ENCODE data around the gene UBE2N. TPM values are rescaled to one million over a fixed set of nuclear protein-coding genes. Genes with fewer than 3 reads are reported as not detected.
A peak's percentile ranks its signal among the peaks of the same experiment; 100 is the strongest.

UBE2N gene
- total and polyA plus RNA-seq, 3 donors from 2014 or later = 99.4 to 368 (median 181) TPM

- WGBS, 2 donors = 80 to 89% methylated on average over 4 of the region's 4 CpGs
Measured at GRCh38 chr12:93430280-93430679, 11.5 kb downstream of the UBE2N start.

GRCh38 chr12:93429852-93430251 is 11.9 kb downstream of the UBE2N start:
- H3K4me3 ChIP-seq = no peak overlapping the region
- no peaks in the 10 kb centered on the region for H3K36me3 ChIP-seq (ENCODE audit: low read depth, missing control alignments)
- no peaks in the 10 kb centered on the region for H3K9me3 ChIP-seq
- no peak for DNase-seq
- H3K4me1 ChIP-seq = peaks cover 34% of the 10 kb centered on the region
- TF ChIP-seq, protein P1, sequence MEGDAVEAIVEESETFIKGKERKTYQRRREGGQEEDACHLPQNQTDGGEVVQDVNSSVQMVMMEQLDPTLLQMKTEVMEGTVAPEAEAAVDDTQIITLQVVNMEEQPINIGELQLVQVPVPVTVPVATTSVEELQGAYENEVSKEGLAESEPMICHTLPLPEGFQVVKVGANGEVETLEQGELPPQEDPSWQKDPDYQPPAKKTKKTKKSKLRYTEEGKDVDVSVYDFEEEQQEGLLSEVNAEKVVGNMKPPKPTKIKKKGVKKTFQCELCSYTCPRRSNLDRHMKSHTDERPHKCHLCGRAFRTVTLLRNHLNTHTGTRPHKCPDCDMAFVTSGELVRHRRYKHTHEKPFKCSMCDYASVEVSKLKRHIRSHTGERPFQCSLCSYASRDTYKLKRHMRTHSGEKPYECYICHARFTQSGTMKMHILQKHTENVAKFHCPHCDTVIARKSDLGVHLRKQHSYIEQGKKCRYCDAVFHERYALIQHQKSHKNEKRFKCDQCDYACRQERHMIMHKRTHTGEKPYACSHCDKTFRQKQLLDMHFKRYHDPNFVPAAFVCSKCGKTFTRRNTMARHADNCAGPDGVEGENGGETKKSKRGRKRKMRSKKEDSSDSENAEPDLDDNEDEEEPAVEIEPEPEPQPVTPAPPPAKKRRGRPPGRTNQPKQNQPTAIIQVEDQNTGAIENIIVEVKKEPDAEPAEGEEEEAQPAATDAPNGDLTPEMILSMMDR (IDR thresholded peaks at IDR 0.05) = no peak
- no peak for TF ChIP-seq POLR2A (IDR thresholded peaks at IDR 0.05)
- WGBS, 2 donors = 74 to 83% methylated on average over 1 of the region's 1 CpG
- intact Hi-C loops (cut with DNase I; ENCODE audit: low total_unique reads) = no loop called here
- H3K27me3 ChIP-seq = no peaks in the 10 kb centered on the region
- H3K27ac ChIP-seq = no peak overlapping the region

More at GRCh38 chr12:93430280-93430679, 11.5 kb downstream of the UBE2N start:
- no peak for DNase-seq
- no peak for TF ChIP-seq POLR2A (IDR thresholded peaks at IDR 0.05)
- TF ChIP-seq, protein P1 (IDR thresholded peaks at IDR 0.05) = no peak
- Histone ChIP-seq H3K36me3 (ENCODE audit: low read depth, missing control alignments) (no peaks in the 10 kb centered on the region), H3K27ac (no peak overlapping the region), H3K4me3 (no peak overlapping the region), H3K27me3 (no peaks in the 10 kb centered on the region), H3K4me1 (peaks cover 34% of the 10 kb centered on the region), H3K9me3 (no peaks in the 10 kb centered on the region)
- intact Hi-C loops (cut with DNase I; ENCODE audit: low total_unique reads) = no loop called here

GRCh38 chr12:93429448-93429847 is 12.3 kb downstream of the UBE2N start:
- Histone ChIP-seq H3K9me3 (no peaks in the 10 kb centered on the region), H3K27me3 (no peaks in the 10 kb centered on the region), H3K36me3 (ENCODE audit: low read depth, missing control alignments) (no peaks in the 10 kb centered on the region), H3K4me3 (no peak overlapping the region), H3K27ac (no peak overlapping the region), H3K4me1 (peaks cover 34% of the 10 kb centered on the region)
- WGBS, 2 donors = 61 to 64% methylated on average over 1 of the region's 1 CpG
- TF ChIP-seq POLR2A (IDR thresholded peaks at IDR 0.05) = no peak
- TF ChIP-seq, protein P1 (IDR thresholded peaks at IDR 0.05) = no peak
- intact Hi-C loops (cut with DNase I; ENCODE audit: low total_unique reads) = no loop called here
- DNase-seq = no peak

DNA sequence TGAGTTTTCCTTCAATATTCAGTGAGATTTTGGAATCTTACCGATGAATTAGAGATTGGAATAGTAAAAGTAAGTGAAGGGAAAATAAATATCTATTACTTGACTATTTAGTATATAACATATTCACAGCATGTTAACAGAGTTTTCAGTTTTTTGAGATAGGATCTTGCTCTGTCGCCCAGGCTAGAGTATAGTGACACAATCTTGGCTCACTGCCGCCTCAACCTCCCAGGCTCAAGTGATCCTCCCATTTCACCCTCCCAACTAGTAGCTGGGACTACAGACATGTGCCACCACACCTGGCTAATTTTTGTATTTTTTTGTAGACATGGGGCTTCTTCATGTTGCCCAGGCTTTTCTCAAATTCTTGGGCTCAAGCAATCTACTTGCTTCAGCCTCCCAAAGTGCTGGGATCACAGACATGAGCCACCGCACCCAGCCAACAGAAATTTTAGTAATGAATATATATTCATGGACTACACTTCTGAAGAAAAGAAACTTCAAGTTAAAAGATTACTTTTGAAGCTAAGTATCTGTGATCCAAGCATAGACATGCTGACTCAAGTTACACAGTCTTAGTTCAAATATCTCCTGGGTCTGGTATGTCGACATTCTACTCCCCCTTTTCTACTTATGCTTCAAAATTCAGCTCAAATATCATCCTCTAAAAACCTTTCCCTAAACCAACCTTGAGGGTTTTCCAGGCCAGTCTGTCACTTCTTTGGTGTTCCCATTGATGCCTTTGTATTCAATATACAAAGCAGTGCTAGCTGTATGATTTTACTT is 13.8 kb downstream of the UBE2N start:
- intact Hi-C loops (cut with DNase I; ENCODE audit: low total_unique reads) = no loop called here
- 63 to 74% methylated on average over 5 of the region's 5 CpGs for WGBS, 2 donors
- H3K4me1 ChIP-seq = peaks cover 34% of the 10 kb centered on the region
- H3K27me3 ChIP-seq = no peaks in the 10 kb centered on the region
- H3K9me3 ChIP-seq = no peaks in the 10 kb centered on the region
- no peaks in the 10 kb centered on the region for H3K36me3 ChIP-seq (ENCODE audit: low read depth, missing control alignments)
- H3K4me3 ChIP-seq = no peak overlapping the region
- TF ChIP-seq, protein P1 (IDR thresholded peaks at IDR 0.05) = no peak
- TF ChIP-seq POLR2A (IDR thresholded peaks at IDR 0.05) = no peak
- H3K27ac ChIP-seq = no peak overlapping the region
- DNase-seq = no peak

GRCh38 chr12:93426412-93426805 is 15.3 kb downstream of the UBE2N start:
- WGBS, 2 donors = 11 to 18% methylated on average over 1 of the region's 1 CpG
- H3K27ac ChIP-seq = peak overlapping the region in 1 of 2 donors; percentile 65
- H3K27me3 ChIP-seq = no peaks in the 10 kb centered on the region
- no peak for DNase-seq
- no peak overlapping the region for H3K4me3 ChIP-seq
- H3K9me3 ChIP-seq = no peaks in the 10 kb centered on the region
- intact Hi-C loops (cut with DNase I; ENCODE audit: low total_unique reads) = no loop called here
- TF ChIP-seq, protein P1 (IDR thresholded peaks at IDR 0.05) = no peak
- H3K4me1 ChIP-seq = peaks cover 34% of the 10 kb centered on the region
- no peaks in the 10 kb centered on the region for H3K36me3 ChIP-seq (ENCODE audit: low read depth, missing control alignments)
